GM23338 (cell line): Measurements from ENCODE around the gene CHAMP1. TPM values are rescaled to one million over a fixed set of nuclear protein-coding genes. Genes with fewer than 3 reads are reported as not detected.

Experiments
- ATAC-seq: fragments of 200-7000 bp; cut with Tn5 transposase; 3 replicates; pipeline ENCODE4 v1.9.1; 2020
- DNase-seq: peaks from one replicate; pipeline ENCODE4 v3.0.0-alpha.2; 2015; ENCODE audit warnings: low spot score
- H2AFZ ChIP-seq: fragments of 200-600 bp; sonication (generic); 2 replicates; pipeline ENCODE4 v1.8.0; 2016; ENCODE audit warnings: antibody characterized with exemption, mild to moderate bottlenecking, moderate library complexity
- H3F3A ChIP-seq: fragments of 200-600 bp; sonication (generic); replicated peaks from 2 replicates; pipeline ENCODE4 v1.8.0; 2017; ENCODE audit warnings: antibody characterized with exemption, mixed run types, low read depth
- H3K27ac ChIP-seq: fragments of 200-600 bp; sonication (generic); 2 replicates; pipeline ENCODE4 v1.6.1; 2016; ENCODE audit warnings: low read depth
- H3K27me3 ChIP-seq: fragments of 200-600 bp; sonication (generic); 2 replicates; pipeline ENCODE4 v1.8.0; 2016; ENCODE audit warnings: mild to moderate bottlenecking, mixed run types, moderate library complexity; ENCODE audit not compliant: insufficient read depth
- H3K36me3 ChIP-seq: fragments of 200-600 bp; sonication (generic); 2 replicates; pipeline ENCODE4 v1.8.0; 2016; ENCODE audit warnings: mild to moderate bottlenecking; ENCODE audit not compliant: insufficient read depth
- H3K4me1 ChIP-seq: fragments of 200-600 bp; sonication (generic); 2 replicates; pipeline ENCODE4 v1.8.0; 2016; ENCODE audit warnings: mild to moderate bottlenecking, moderate library complexity; ENCODE audit not compliant: insufficient read depth
- H3K4me2 ChIP-seq: fragments of 200-600 bp; sonication (generic); 2 replicates; pipeline ENCODE4 v1.7.1; 2017; ENCODE audit warnings: mixed run types
- H3K4me3 ChIP-seq: fragments of 200-600 bp; sonication (generic); 2 replicates; pipeline ENCODE4 v1.6.1; 2016; ENCODE audit warnings: mixed run types
- H3K79me2 ChIP-seq: fragments of 200-600 bp; sonication (generic); replicated peaks from 2 replicates; pipeline ENCODE4 v1.8.0; 2017; ENCODE audit warnings: mild to moderate bottlenecking; ENCODE audit not compliant: insufficient read depth
- H3K9me2 ChIP-seq: fragments of 200-600 bp; sonication (generic); 2 replicates; pipeline ENCODE4 v1.8.0; 2017; ENCODE audit not compliant: insufficient read depth
- H4K20me1 ChIP-seq: fragments of 200-600 bp; sonication (generic); replicated peaks from 2 replicates; pipeline ENCODE4 v1.8.0; 2017; ENCODE audit warnings: mild to moderate bottlenecking; ENCODE audit not compliant: insufficient read depth
- H3K27ac Mint-ChIP-seq: 2 replicates; pipeline ENCODE4 v1.8.0; 2020; ENCODE audit warnings: inconsistent platforms, mild to moderate bottlenecking, moderate library complexity, mixed read lengths
- H3K27me3 Mint-ChIP-seq: 3 replicates; pipeline ENCODE4 v1.8.0; 2022; ENCODE audit warnings: low read depth, mild to moderate bottlenecking, moderate library complexity, mixed read lengths, inconsistent platforms; ENCODE audit not compliant: insufficient read depth, poor library complexity
- H3K36me3 Mint-ChIP-seq: 3 replicates; pipeline ENCODE4 v1.8.0; 2021; ENCODE audit warnings: low read depth, mild to moderate bottlenecking, inconsistent platforms, moderate library complexity, mixed read lengths
- H3K4me1 Mint-ChIP-seq: 3 replicates; pipeline ENCODE4 v1.8.0; 2020; ENCODE audit warnings: mild to moderate bottlenecking, inconsistent platforms, mixed read lengths
- H3K4me3 Mint-ChIP-seq: 3 replicates; pipeline ENCODE4 v1.8.0; 2021; ENCODE audit warnings: moderate library complexity, mild to moderate bottlenecking, inconsistent platforms, mixed read lengths
- H3K9me3 Mint-ChIP-seq: 3 replicates; pipeline ENCODE4 v1.8.0; 2020; ENCODE audit warnings: moderate library complexity, mild to moderate bottlenecking, inconsistent platforms, mixed read lengths
- CREB1 ChIP-seq: fragments of 250-450 bp; sonication (Bioruptor Pico); IDR thresholded peaks from 2 replicates; pipeline ENCODE4 v1.5.0; 2020; ENCODE audit warnings: low read depth, mild to moderate bottlenecking, moderate library complexity
- ETS1 ChIP-seq: IDR thresholded peaks from 2 replicates; pipeline ENCODE4 v1.6.1; 2016; ENCODE audit warnings: antibody characterized with exemption
- EZH2 ChIP-seq: fragments of 200-600 bp; sonication (generic); IDR thresholded peaks from one replicate; pipeline ENCODE4 v1.8.0; 2017; ENCODE audit warnings: antibody characterized with exemption, mild to moderate bottlenecking, low read depth; ENCODE audit not compliant: unreplicated experiment
- EZH2phosphoT487 ChIP-seq: fragments of 200-600 bp; sonication (generic); IDR thresholded peaks from one replicate; pipeline ENCODE4 v1.8.1; 2018; ENCODE audit warnings: antibody characterized with exemption; ENCODE audit not compliant: unreplicated experiment
- JUNB ChIP-seq: IDR thresholded peaks from one replicate; pipeline ENCODE4 v1.6.1; 2016; ENCODE audit warnings: antibody characterized with exemption; ENCODE audit not compliant: unreplicated experiment
- NANOG ChIP-seq: IDR thresholded peaks from 2 replicates; pipeline ENCODE4 v1.6.1; 2016; ENCODE audit warnings: antibody characterized with exemption, borderline replicate concordance
- POLR2AphosphoS5 ChIP-seq: IDR thresholded peaks from 2 replicates; pipeline ENCODE4 v1.6.1; 2016; ENCODE audit warnings: antibody characterized with exemption, low read depth
- STAT1 ChIP-seq: IDR thresholded peaks from one replicate; pipeline ENCODE4 v1.6.1; 2016; ENCODE audit warnings: antibody characterized with exemption; ENCODE audit not compliant: unreplicated experiment
- ZNF114 ChIP-seq: fragments of 250-450 bp; sonication (Bioruptor Pico); IDR thresholded peaks from 2 replicates; pipeline ENCODE4 v1.5.0; 2020; ENCODE audit warnings: mild to moderate bottlenecking, moderate library complexity
- ZNF331 ChIP-seq: fragments of 250-450 bp; sonication (Bioruptor Pico); IDR thresholded peaks from 2 replicates; pipeline ENCODE4 v1.5.0; 2020; ENCODE audit warnings: low read depth, mild to moderate bottlenecking, moderate library complexity
- ZNF462 ChIP-seq: fragments of 250-450 bp; sonication (Bioruptor Pico); IDR thresholded peaks from 2 replicates; pipeline ENCODE4 v1.5.0; 2020; ENCODE audit warnings: mild to moderate bottlenecking, moderate library complexity
- polyA plus RNA-seq: library from polyadenylated mRNA; unstranded; fragments of >200 nt; fragmentation: Nextera tagmentation; extraction: Ambion mirVana; gene quantifications from 2 replicates; pipeline ENCODE4 v1.2.1, GENCODE V29; 2016
- total RNA-seq: library from RNA; depleted of rRNA; stranded (reverse); fragments of >200 nt; shearing (Covaris generic); gene quantifications from 2 replicates; pipeline ENCODE4 v1.2.3, GENCODE V29; 2014
- TF ChIP-seq, protein P1 (sequence below), 2 experiments: fragments of 200-600 bp in 1 of 2; sonication (generic) in 1 of 2; conservative IDR thresholded peaks; 2 replicates each; pipeline versions ENCODE4 v1.5.1 to v1.6.1; 2016 to 2017; ENCODE audit warnings: antibody characterized with exemption in 2 of 2, low read depth in 2 of 2, mild to moderate bottlenecking in 2 of 2, moderate library complexity in 1 of 2

CHAMP1 gene
- total and polyA plus RNA-seq, 2 experiments from 2014 or later = 32.8 to 39.1 TPM

DNA sequence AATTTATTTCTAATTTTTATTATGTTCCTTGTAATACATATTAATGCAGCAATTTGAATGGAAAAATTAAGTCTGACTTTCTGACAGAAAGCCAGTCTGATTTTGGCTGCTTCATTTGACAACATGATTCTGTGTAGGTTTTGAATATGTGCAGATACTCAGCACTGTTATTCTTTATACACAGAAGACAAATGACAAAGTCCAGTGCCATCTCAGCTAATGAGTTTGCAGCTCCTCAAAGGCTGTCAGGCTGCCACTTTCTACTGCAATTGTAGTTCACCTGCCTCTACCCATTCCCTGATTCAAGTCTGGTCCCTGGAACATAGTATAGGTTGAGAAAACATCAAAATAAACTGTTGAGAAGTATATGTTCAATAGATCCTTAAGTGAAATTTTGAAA, 2.9 kb upstream of the CHAMP1 start (continued):
- no peak for TF ChIP-seq ETS1
- TF ChIP-seq CREB1 = no peak
- no peak for TF ChIP-seq ZNF114 (CRISPR knock-in tag)

DNA sequence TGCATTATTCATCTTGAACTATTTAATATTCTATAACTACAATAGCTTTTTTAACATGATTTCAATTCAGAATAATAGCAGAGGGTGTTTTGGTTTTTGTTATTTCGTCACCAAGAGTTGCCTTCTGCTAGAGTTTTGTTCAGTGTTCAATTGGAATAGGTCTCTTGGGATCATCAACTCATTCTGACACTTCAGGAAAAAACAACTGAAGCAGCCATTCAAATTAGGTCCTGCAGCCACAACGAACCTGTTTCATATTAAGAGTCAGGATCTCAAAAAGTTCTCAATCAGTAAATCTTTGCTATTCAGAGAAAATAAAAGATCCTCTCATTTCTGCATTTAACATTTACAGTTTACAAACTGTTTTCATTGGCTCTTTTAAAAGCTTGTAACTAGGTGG, 2.4 kb upstream of the CHAMP1 start:
- peaks cover 5% of the 10 kb centered on the region for H3K27me3 Mint-ChIP-seq
- Histone ChIP-seq H3F3A (no peaks in the 10 kb centered on the region; the same call in 1 of the 2 replicates), H3K4me3 (no peak overlapping the region), H3K27me3 (no peaks in the 10 kb centered on the region), H3K4me2 (no peak overlapping the region), H3K27ac (no peak overlapping the region), H3K79me2 (peaks cover 22% of the 10 kb centered on the region), H3K9me2 (no peaks in the 10 kb centered on the region), H3K36me3 (peaks cover 4% of the 10 kb centered on the region; the same call in 1 of the 2 replicates), H4K20me1 (no peaks in the 10 kb centered on the region; the same call in 1 of the 2 replicates), H3K4me1 (peaks cover 9% of the 10 kb centered on the region; the same call in 1 of the 2 replicates), H2AFZ (no peak overlapping the region)
- H3K36me3 Mint-ChIP-seq = peaks cover 10% of the 10 kb centered on the region
- no peak for DNase-seq
- no peak overlapping the region for H3K27ac Mint-ChIP-seq
- no peak for ATAC-seq
- H3K4me1 Mint-ChIP-seq = peaks cover 19% of the 10 kb centered on the region
- no peak overlapping the region for H3K4me3 Mint-ChIP-seq
- H3K9me3 Mint-ChIP-seq = no peaks in the 10 kb centered on the region
- TF ChIP-seq, protein P1, sequence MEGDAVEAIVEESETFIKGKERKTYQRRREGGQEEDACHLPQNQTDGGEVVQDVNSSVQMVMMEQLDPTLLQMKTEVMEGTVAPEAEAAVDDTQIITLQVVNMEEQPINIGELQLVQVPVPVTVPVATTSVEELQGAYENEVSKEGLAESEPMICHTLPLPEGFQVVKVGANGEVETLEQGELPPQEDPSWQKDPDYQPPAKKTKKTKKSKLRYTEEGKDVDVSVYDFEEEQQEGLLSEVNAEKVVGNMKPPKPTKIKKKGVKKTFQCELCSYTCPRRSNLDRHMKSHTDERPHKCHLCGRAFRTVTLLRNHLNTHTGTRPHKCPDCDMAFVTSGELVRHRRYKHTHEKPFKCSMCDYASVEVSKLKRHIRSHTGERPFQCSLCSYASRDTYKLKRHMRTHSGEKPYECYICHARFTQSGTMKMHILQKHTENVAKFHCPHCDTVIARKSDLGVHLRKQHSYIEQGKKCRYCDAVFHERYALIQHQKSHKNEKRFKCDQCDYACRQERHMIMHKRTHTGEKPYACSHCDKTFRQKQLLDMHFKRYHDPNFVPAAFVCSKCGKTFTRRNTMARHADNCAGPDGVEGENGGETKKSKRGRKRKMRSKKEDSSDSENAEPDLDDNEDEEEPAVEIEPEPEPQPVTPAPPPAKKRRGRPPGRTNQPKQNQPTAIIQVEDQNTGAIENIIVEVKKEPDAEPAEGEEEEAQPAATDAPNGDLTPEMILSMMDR (conservative IDR thresholded peaks at IDR 0.05; ENCODE audit: low read depth in 2 of 2) = no peak
- TF ChIP-seq ZNF114 (CRISPR knock-in tag) = no peak
- TF ChIP-seq NANOG = no peak
- no peak for TF ChIP-seq ZNF462 (CRISPR knock-in tag)
- no peak for TF ChIP-seq CREB1
- no peak for TF ChIP-seq ETS1
- TF ChIP-seq STAT1 = no peak
- no peak for TF ChIP-seq ZNF331 (CRISPR knock-in tag)
- no peak for TF ChIP-seq EZH2phosphoT487
- TF ChIP-seq EZH2 = no peak
- no peak for TF ChIP-seq JUNB
- TF ChIP-seq POLR2AphosphoS5 = no peak
